Body of pancreas (tissue), 4 donors: ENCODE data around the gene PDZD7.
A peak's percentile ranks its signal among the peaks of the same experiment; 100 is the strongest.

Experiments used
- CTCF ChIP-seq, 7 experiments: fragments of 450-650 bp in 4 of 7; fragments of 200-600 bp in 3 of 7; sonication (generic) in 3 of 7; IDR thresholded peaks; one replicate each; pipeline ENCODE4 v1.5.1; 2016 to 2019; ENCODE audit warnings: antibody characterized with exemption in 7 of 7
- POLR2A ChIP-seq, 3 donors: fragments of 450-650 bp; IDR thresholded peaks; one replicate each; pipeline ENCODE4 v1.6.1; 2016; ENCODE audit warnings: antibody characterized with exemption in 3 of 3, mild to moderate bottlenecking in 2 of 3

- TF ChIP-seq CTCF (IDR thresholded peaks at IDR 0.05) (no peak), POLR2A (IDR thresholded peaks at IDR 0.05) (peak in 1 of 3 donors; percentile 17)
Observed at GRCh38 chr10:100985336-100985735, 45.6 kb downstream of the PDZD7 start.
